NB4 (cell line): Measurements from ENCODE around the gene ASPDH.

Source experiments
- POLR2A ChIP-seq: IDR thresholded peaks from 2 replicates; pipeline ENCODE4 v1.6.1; 2011; ENCODE audit warnings: mild to moderate bottlenecking; ENCODE audit not compliant: insufficient read length; ENCODE audit errors: extremely low read depth
- TF ChIP-seq, protein P1 (sequence below): IDR thresholded peaks from one replicate; pipeline ENCODE4 v1.5.1; 2012; ENCODE audit warnings: low read depth, low read length
- TF ChIP-seq, protein P2 (sequence below): IDR thresholded peaks from 2 replicates; pipeline ENCODE4 v1.6.1; 2011; ENCODE audit warnings: low read depth, low read length

DNA sequence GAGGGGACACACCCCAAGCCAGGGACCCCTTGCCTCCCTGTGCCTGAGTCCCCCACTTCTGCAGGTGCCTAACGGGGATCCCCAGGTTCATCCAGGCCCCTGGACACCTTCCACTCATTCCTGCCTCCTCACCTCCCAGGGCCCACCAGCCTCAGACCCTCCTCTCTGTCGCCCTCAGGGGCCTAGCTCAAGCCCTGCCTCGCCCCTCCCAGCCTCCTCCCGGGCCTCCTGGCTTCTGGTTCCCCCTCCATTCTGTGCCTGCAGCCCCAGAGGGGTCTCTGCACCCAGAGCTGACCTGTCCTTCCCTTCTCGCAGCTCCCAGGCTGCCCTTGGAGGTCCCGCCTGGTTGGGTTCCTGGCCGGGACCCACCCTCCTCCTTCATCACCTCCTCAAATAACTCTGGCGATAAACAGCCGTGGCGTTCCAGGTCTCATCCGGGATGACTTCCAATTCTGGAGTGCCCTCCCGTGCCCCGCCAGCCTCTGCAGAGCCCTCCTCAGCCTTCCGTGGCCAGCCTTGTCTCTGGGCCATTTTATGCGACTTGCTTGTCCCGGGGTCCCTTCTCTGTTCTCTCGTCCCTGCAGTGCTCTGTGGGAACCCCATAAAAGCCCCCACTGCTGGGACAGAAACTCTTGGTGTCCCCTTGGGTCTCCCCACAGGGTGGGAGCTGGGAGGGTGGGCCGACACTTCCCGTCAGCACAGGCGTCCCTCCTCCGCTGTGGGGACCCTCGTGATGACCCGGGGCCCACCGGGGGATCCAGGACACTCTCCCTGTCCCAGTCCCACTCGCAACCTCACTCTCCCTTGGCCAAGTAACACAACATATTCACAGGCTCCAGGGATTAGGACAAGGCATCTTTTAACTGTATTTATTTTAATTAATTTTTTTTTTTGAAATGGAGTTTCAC, 11.9 kb downstream of the ASPDH start:
- TF ChIP-seq, protein P1, sequence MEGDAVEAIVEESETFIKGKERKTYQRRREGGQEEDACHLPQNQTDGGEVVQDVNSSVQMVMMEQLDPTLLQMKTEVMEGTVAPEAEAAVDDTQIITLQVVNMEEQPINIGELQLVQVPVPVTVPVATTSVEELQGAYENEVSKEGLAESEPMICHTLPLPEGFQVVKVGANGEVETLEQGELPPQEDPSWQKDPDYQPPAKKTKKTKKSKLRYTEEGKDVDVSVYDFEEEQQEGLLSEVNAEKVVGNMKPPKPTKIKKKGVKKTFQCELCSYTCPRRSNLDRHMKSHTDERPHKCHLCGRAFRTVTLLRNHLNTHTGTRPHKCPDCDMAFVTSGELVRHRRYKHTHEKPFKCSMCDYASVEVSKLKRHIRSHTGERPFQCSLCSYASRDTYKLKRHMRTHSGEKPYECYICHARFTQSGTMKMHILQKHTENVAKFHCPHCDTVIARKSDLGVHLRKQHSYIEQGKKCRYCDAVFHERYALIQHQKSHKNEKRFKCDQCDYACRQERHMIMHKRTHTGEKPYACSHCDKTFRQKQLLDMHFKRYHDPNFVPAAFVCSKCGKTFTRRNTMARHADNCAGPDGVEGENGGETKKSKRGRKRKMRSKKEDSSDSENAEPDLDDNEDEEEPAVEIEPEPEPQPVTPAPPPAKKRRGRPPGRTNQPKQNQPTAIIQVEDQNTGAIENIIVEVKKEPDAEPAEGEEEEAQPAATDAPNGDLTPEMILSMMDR: no peak
- TF ChIP-seq POLR2A: no peak
- TF ChIP-seq, protein P2, sequence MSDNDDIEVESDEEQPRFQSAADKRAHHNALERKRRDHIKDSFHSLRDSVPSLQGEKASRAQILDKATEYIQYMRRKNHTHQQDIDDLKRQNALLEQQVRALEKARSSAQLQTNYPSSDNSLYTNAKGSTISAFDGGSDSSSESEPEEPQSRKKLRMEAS: no peak
